Activated CD8-positive, alpha-beta memory T cell treated with anti-CD3 and anti-CD28 coated beads, Interleukin-2, amount 10 ng/mL, durations not matched to agents 7 days and 5 days (primary cell): ENCODE results near the gene VIP. TPM values are rescaled to one million over a fixed set of nuclear protein-coding genes. Genes with fewer than 3 reads are reported as not detected.
"Not testable (repeated sequence)": the region's sequence is repeated elsewhere in the genome, so short reads cannot be mapped to it uniquely, and the experiment has no call there.

Experiments used
- ATAC-seq: fragments of 150-1000 bp; cut with Tn5 transposase; one replicate; pipeline ENCODE4 v1.10.0; 2021; ENCODE audit warnings: moderate library complexity
- CTCF ChIA-PET: fragments of 350-600 bp; sonication (Branson Sonifier 250); formaldehyde crosslinking; loops from one replicate; lab custom pipeline; 2021; ENCODE audit warnings: antibody characterized with exemption; lab: Charles Lee
- DNase-seq: peaks from one replicate; pipeline ENCODE4 v3.0.0-alpha.2; 2020
- H3K27ac Mint-ChIP-seq: one replicate; pipeline ENCODE4 v1.8.0; 2021; ENCODE audit warnings: mild to moderate bottlenecking, mixed read lengths
- H3K27me3 Mint-ChIP-seq: one replicate; pipeline ENCODE4 v1.8.0; 2021; ENCODE audit warnings: mixed read lengths
- H3K36me3 Mint-ChIP-seq: one replicate; pipeline ENCODE4 v1.8.0; 2021; ENCODE audit warnings: mild to moderate bottlenecking, mixed read lengths
- H3K4me1 Mint-ChIP-seq: one replicate; pipeline ENCODE4 v1.8.0; 2021; ENCODE audit warnings: mixed read lengths
- H3K4me3 Mint-ChIP-seq: one replicate; pipeline ENCODE4 v1.8.0; 2021; ENCODE audit warnings: mild to moderate bottlenecking, moderate library complexity, mixed read lengths
- H3K9me3 Mint-ChIP-seq: one replicate; pipeline ENCODE4 v1.8.0; 2022; ENCODE audit warnings: low read depth, mixed read lengths
- total RNA-seq, 2 experiments: library from RNA; stranded (reverse); gene quantifications; one replicate each; pipeline ENCODE4 v1.2.3, GENCODE V29; 2021

VIP gene
- not detected for total RNA-seq

DNA sequence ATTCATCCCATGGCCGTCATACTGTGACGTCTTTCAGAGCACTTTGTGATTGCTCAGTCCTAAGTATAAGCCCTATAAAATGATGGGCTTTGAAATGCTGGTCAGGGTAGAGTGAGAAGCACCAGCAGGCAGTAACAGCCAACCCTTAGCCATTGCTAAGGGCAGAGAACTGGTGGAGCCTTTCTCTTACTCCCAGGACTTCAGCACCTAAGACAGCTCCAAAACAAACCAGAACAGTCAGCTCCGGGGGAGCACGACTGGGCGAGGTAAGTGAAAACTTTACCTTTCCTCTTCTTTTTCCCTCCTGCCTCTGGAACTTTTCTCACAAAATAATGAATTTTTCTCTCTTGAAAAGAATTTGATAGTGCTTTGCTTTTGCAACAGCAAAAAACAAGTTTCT is at the start of gene VIP:
VIP (plus strand) TSS at position 104 of the 400 bp plus-strand sequence. CDS start 1,381 bp downstream, outside the sequence.
- no peak within 1 kb of the TSS for H3K27ac Mint-ChIP-seq
- H3K27me3 Mint-ChIP-seq = no peaks in the 10 kb centered on the region
- no peaks in the 10 kb centered on the region for H3K36me3 Mint-ChIP-seq
- H3K9me3 Mint-ChIP-seq = no peaks in the 10 kb centered on the region
- CTCF ChIA-PET = interaction anchor here (1.4 to 2.5 kb wide), 2 partner anchors 114 to 197 kb away, joined by 3 to 5 read pairs; no protein-coding TSS in a partner anchor
- ATAC-seq (no peak), DNase-seq (no peak)
- no peaks in the 10 kb centered on the region for H3K4me1 Mint-ChIP-seq
- no peak within 1 kb of the TSS for H3K4me3 Mint-ChIP-seq

- Mint-ChIP-seq H3K4me3 (no peak overlapping the region), H3K4me1 (no peaks in the 10 kb centered on the region), H3K9me3 (no peaks in the 10 kb centered on the region), H3K27me3 (peaks cover 10% of the 10 kb centered on the region), H3K27ac (no peak overlapping the region), H3K36me3 (no peaks in the 10 kb centered on the region)
- no peak for ATAC-seq
- CTCF ChIA-PET = no interaction called here
- DNase-seq = no peak
Observed at GRCh38 chr6:152701081-152701862, 49.3 kb upstream of the VIP start.

DNA sequence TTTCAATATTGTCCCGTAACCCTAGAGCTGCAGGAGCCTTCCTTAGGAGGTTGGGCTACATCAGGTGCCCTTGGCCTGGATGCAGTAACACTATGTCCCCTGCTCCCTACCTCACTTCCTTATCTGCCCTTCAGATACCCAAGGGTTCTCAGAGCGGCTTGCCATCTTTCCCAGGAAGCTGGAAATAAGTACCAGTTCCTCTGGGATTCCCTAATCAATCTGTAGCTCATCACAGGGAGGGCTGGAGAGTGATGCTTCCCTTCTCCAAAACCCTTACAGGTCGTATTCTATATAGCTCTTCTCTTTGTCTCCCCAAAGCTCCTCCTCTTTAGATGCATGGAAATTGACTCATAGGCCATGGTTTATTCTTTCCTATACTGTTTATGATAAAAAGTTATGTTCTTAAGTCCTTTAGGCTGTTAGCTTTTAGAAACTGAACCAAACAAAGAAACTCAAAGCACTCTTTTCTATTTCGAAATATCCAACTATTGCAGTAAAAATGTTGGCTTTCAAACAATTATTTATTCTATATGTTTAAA is 48.7 kb upstream of the VIP start:
- H3K36me3 Mint-ChIP-seq = no peaks in the 10 kb centered on the region
- no peak for ATAC-seq
- no peak for DNase-seq
- no peaks in the 10 kb centered on the region for H3K4me1 Mint-ChIP-seq
- peaks cover 10% of the 10 kb centered on the region for H3K27me3 Mint-ChIP-seq
- no peak overlapping the region for H3K4me3 Mint-ChIP-seq
- no peaks in the 10 kb centered on the region for H3K9me3 Mint-ChIP-seq
- CTCF ChIA-PET = no interaction called here
- no peak overlapping the region for H3K27ac Mint-ChIP-seq

DNA sequence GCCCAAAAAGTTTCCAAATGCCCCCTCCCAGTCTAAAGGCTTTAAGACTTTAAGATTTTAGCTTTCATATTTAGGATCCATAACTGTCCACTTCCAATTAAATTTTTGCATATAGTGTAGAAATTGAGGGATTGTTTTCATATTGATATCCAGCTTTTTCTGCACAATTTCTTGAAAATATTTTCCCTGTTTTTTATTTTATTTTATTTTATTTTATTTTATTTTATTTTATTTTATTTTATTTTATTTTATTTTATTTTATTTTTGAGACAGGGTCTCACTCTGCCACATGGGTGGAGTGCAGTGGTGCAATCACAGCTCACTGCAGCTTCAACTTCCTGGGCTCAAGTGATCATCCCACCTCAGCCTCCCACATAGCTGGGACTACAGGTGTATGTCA is 46.8 kb upstream of the VIP start:
- not testable (repeated sequence) for H3K9me3 Mint-ChIP-seq, H3K4me3 Mint-ChIP-seq, H3K36me3 Mint-ChIP-seq, ATAC-seq, DNase-seq, H3K27ac Mint-ChIP-seq, H3K4me1 Mint-ChIP-seq, H3K27me3 Mint-ChIP-seq
- CTCF ChIA-PET = interaction anchor here (0.7 kb wide), 1 partner anchor 503 kb away, joined by 3 read pairs; no protein-coding TSS in a partner anchor

- Mint-ChIP-seq H3K27me3 (peaks cover 7% of the 10 kb centered on the region), H3K4me1 (no peaks in the 10 kb centered on the region), H3K36me3 (no peaks in the 10 kb centered on the region), H3K4me3 (no peak overlapping the region), H3K27ac (no peak overlapping the region), H3K9me3 (no peaks in the 10 kb centered on the region)
- no peak for DNase-seq
- CTCF ChIA-PET = no interaction called here
- ATAC-seq = no peak
Observed at GRCh38 chr6:152705327-152705726, 45.3 kb upstream of the VIP start.

- DNase-seq (no peak), ATAC-seq (no peak)
- H3K9me3 Mint-ChIP-seq = no peaks in the 10 kb centered on the region
- no peaks in the 10 kb centered on the region for H3K4me1 Mint-ChIP-seq
- no peaks in the 10 kb centered on the region for H3K36me3 Mint-ChIP-seq
- H3K27me3 Mint-ChIP-seq = no peaks in the 10 kb centered on the region
- H3K27ac Mint-ChIP-seq = no peak overlapping the region
- CTCF ChIA-PET = no interaction called here
- no peak overlapping the region for H3K4me3 Mint-ChIP-seq
Observed at GRCh38 chr6:152716322-152716721, 34.3 kb upstream of the VIP start.

- Mint-ChIP-seq H3K4me1 (no peaks in the 10 kb centered on the region), H3K36me3 (no peaks in the 10 kb centered on the region), H3K27ac (no peak overlapping the region), H3K4me3 (no peak overlapping the region), H3K27me3 (no peaks in the 10 kb centered on the region), H3K9me3 (no peaks in the 10 kb centered on the region)
- DNase-seq = no peak
- no peak for ATAC-seq
- CTCF ChIA-PET = no interaction called here
Observed at GRCh38 chr6:152720974-152721373, 29.6 kb upstream of the VIP start.

GRCh38 chr6:152721956-152722355 is 28.6 kb upstream of the VIP start:
- DNase-seq (no peak), ATAC-seq (no peak)
- Mint-ChIP-seq H3K4me1 (no peaks in the 10 kb centered on the region), H3K9me3 (no peaks in the 10 kb centered on the region), H3K27me3 (no peaks in the 10 kb centered on the region), H3K36me3 (no peaks in the 10 kb centered on the region), H3K27ac (no peak overlapping the region), H3K4me3 (no peak overlapping the region)
- CTCF ChIA-PET = no interaction called here

DNA sequence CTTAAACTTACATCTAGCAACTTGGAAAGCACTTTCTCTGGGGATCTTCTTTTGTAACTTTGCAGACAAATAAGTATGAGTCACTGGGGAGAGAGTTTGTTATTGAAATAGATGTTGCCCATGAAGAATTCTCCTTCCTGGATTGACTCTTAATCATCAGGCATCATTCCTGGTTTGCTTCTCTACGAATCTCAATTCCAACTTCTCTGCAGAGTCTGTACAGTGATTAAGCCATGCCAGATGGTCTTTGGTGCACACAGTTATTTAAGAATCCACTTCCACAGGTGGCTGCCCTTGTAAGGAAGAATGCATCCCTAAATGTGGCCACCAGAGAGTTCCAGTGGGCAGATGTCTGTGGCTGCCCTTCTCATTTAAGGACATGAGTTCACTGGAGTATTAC is 27.2 kb upstream of the VIP start:
- CTCF ChIA-PET = no interaction called here
- no peaks in the 10 kb centered on the region for H3K4me1 Mint-ChIP-seq
- no peak for ATAC-seq
- no peak overlapping the region for H3K4me3 Mint-ChIP-seq
- no peaks in the 10 kb centered on the region for H3K27me3 Mint-ChIP-seq
- H3K27ac Mint-ChIP-seq = no peak overlapping the region
- H3K36me3 Mint-ChIP-seq = no peaks in the 10 kb centered on the region
- DNase-seq = no peak
- H3K9me3 Mint-ChIP-seq = no peaks in the 10 kb centered on the region

GRCh38 chr6:152726313-152726712 is 24.3 kb upstream of the VIP start:
- H3K9me3 Mint-ChIP-seq = no peaks in the 10 kb centered on the region
- no peak overlapping the region for H3K4me3 Mint-ChIP-seq
- ATAC-seq (no peak), DNase-seq (no peak)
- H3K27ac Mint-ChIP-seq = no peak overlapping the region
- H3K4me1 Mint-ChIP-seq = no peaks in the 10 kb centered on the region
- CTCF ChIA-PET = no interaction called here
- H3K36me3 Mint-ChIP-seq = no peaks in the 10 kb centered on the region
- no peaks in the 10 kb centered on the region for H3K27me3 Mint-ChIP-seq

GRCh38 chr6:152727507-152727906 is 23.1 kb upstream of the VIP start:
- CTCF ChIA-PET = no interaction called here

DNA sequence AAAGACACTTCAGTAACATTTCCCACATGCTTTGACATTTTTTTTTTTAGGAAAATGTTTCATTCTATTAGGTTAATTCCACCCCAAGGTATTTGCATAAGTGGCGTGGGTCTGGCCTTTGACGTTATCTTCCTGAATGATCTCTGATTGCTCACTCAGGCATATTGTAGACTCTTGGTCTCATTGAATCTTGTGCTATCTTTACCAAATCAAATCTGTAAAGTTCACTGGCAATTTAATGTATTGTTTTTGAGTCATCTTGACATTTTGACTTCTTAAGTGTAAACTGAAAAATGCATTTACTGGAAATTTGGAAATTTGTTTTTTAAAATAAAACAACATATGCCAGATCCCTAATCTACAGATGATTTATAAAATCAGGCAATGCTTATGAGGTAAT is 16.0 kb upstream of the VIP start:
- Mint-ChIP-seq H3K9me3 (no peaks in the 10 kb centered on the region), H3K27me3 (no peaks in the 10 kb centered on the region), H3K4me1 (no peaks in the 10 kb centered on the region), H3K27ac (no peak overlapping the region), H3K4me3 (no peak overlapping the region), H3K36me3 (no peaks in the 10 kb centered on the region)
- CTCF ChIA-PET = no interaction called here
- ATAC-seq (no peak), DNase-seq (no peak)

More at GRCh38 chr6:152727507-152727906, 23.1 kb upstream of the VIP start:
- Mint-ChIP-seq H3K9me3 (no peaks in the 10 kb centered on the region), H3K27ac (no peak overlapping the region), H3K4me3 (no peak overlapping the region), H3K4me1 (no peaks in the 10 kb centered on the region), H3K36me3 (no peaks in the 10 kb centered on the region), H3K27me3 (no peaks in the 10 kb centered on the region)
- ATAC-seq (no peak), DNase-seq (no peak)

GRCh38 chr6:152736687-152737273 is 13.8 kb upstream of the VIP start:
- no peak for ATAC-seq
- H3K9me3 Mint-ChIP-seq = no peaks in the 10 kb centered on the region
- DNase-seq = no peak
- no peak overlapping the region for H3K27ac Mint-ChIP-seq
- no peaks in the 10 kb centered on the region for H3K27me3 Mint-ChIP-seq
- H3K4me1 Mint-ChIP-seq = no peaks in the 10 kb centered on the region
- H3K36me3 Mint-ChIP-seq = no peaks in the 10 kb centered on the region
- H3K4me3 Mint-ChIP-seq = no peak overlapping the region
- CTCF ChIA-PET = no interaction called here
